Dendritic cell treated with granulocyte-macrophage colony-stimulating factor and Interleukin-4, amounts not matched to agents 40 ng/mL and 50 ng/mL, for 4 days (primary cell): ENCODE data around the gene SERPINA12.

Experiments
- H3K27ac Mint-ChIP-seq: one replicate; pipeline ENCODE4 v1.8.0; 2022; ENCODE audit warnings: mild to moderate bottlenecking, mixed read lengths
- H3K27me3 Mint-ChIP-seq: one replicate; pipeline ENCODE4 v1.8.0; 2022; ENCODE audit warnings: mild to moderate bottlenecking, mixed read lengths
- H3K36me3 Mint-ChIP-seq: one replicate; pipeline ENCODE4 v1.8.0; 2022; ENCODE audit warnings: low read depth, mixed read lengths
- H3K4me1 Mint-ChIP-seq: one replicate; pipeline ENCODE4 v1.8.0; 2022; ENCODE audit warnings: low read depth, mixed read lengths
- H3K4me3 Mint-ChIP-seq: one replicate; pipeline ENCODE4 v1.8.0; 2022; ENCODE audit warnings: mild to moderate bottlenecking, moderate library complexity, mixed read lengths
- H3K9me3 Mint-ChIP-seq: one replicate; pipeline ENCODE4 v1.8.0; 2022; ENCODE audit warnings: mixed read lengths
- intact Hi-C: fragments of 100-400 bp; cut with micrococcal nuclease; formaldehyde crosslinking; loops from one replicate; pipeline ENCODE4 v1.15.0; 2022

SERPINA12 gene

DNA sequence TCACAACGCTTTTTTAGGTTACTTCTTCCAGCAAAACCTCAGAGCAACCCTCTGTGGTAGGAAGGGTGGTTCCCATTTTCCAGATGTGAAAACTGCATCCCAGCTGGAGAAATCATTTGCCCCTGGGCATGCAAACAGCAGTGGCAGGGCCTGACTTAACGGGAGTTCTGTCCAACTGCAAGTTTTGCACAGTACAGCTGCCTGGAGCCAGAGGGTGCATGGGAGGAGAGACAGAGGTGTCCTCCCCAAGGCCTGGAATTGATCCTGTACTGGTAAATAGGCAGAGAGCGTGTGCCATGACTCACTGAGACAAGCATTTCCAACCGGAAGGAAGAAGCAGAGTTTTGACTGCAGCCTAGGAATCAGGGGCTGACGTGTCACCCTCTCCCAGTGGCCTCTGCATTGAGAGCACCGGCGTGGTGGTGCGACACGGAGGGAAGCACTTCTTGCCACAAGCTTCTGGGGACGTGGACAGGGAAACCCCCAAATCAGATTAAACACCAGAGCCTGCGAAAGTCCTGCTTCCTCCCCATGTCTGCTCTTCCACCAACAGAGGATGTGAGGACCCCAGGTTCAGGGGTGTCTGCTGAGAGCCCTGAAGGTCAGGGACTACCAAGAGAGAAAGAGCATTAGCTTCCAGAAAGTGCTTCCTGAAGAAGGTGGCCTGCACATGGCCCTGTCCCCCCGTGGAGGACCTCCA is 33.0 kb upstream of the SERPINA12 start:
- H3K27ac Mint-ChIP-seq, result no peak overlapping the region
- H3K9me3 Mint-ChIP-seq, result peaks cover 19% of the 10 kb centered on the region
- H3K4me3 Mint-ChIP-seq, result no peak overlapping the region
- no peaks in the 10 kb centered on the region for H3K4me1 Mint-ChIP-seq
- intact Hi-C loops, result no loop called here
- H3K36me3 Mint-ChIP-seq, result no peaks in the 10 kb centered on the region
- H3K27me3 Mint-ChIP-seq, result peaks cover 6% of the 10 kb centered on the region

DNA sequence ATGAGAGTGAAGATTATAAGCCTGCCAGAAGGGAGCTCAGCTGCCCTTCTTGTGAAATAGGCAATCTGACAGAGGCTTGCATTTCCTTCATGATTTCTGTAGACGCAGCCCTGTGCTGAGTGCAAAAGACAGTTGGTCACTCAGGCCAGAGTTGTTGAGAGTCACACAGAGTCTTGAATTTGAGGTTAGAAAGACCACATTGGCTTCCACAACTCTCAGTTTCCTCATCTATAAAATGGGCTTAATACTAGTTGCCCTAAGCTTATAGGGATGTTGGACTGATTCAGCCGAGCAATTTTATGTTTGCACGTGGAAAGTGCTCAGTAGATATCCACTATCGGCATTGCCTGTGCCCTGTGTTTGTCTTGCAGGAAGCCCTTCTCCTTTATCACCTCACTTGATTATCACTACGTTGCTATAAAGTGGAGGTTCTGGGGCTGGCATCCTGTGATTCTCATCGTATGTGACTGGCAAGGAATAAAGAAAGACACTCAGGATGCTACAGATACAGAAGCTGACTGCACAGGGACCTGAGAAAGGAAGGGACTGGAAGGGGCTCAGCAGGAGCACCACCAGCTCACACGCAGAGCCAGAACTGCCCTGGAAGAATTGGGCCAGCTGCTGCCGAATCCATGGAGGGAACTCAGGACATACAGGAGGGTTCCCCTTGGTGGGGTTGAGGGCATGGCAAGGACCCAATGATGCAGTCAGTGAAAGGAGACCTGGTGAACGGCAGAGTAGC is 32.1 kb upstream of the SERPINA12 start:
- no peak overlapping the region for H3K27ac Mint-ChIP-seq

DNA sequence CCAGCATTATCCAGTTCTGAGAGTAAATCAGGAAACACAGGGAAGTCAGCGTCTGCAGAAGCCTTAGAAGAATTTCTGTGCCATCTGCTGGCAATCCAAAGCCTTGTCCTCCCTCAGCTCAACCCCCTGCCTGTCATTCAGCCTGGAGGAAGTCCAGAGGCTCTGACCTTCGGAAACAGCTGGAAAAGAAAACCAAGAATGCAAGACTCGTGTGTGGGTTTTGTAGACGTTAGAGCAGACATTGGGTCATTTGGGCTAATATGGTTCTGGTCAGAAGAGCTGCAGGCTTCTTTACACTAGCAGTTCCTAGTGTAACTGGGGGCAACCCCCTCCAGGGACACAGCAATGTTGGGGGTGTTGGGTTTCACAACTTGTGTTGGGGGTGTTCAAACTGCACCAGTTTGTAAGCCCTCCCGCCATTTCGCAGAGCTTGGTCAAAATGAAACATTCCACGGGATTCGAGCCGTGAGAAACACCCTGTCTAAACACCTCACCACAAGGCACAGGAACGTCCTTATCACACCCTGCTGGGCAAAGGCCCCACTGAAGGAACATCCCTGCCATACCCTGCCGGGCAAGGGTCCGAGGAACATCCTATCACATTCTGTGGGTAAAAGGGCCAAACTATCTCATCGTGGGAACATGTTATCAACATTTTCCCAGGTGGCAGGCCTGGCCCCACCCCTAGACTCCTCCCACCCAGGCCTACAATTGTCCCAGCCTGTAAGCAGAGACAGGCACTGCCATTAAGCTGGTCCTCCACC is 30.9 kb upstream of the SERPINA12 start:
- intact Hi-C loops, result no loop called here
- Mint-ChIP-seq H3K36me3 (no peaks in the 10 kb centered on the region), H3K4me3 (no peak overlapping the region), H3K27me3 (peaks cover 6% of the 10 kb centered on the region), H3K27ac (no peak overlapping the region), H3K4me1 (no peaks in the 10 kb centered on the region), H3K9me3 (no peaks in the 10 kb centered on the region)

More for the DNA sequence above, 32.1 kb upstream of the SERPINA12 start:
- Mint-ChIP-seq H3K4me3 (no peak overlapping the region), H3K4me1 (no peaks in the 10 kb centered on the region), H3K27me3 (peaks cover 6% of the 10 kb centered on the region), H3K9me3 (peaks cover 11% of the 10 kb centered on the region), H3K36me3 (no peaks in the 10 kb centered on the region)
- intact Hi-C loops, result no loop called here

DNA sequence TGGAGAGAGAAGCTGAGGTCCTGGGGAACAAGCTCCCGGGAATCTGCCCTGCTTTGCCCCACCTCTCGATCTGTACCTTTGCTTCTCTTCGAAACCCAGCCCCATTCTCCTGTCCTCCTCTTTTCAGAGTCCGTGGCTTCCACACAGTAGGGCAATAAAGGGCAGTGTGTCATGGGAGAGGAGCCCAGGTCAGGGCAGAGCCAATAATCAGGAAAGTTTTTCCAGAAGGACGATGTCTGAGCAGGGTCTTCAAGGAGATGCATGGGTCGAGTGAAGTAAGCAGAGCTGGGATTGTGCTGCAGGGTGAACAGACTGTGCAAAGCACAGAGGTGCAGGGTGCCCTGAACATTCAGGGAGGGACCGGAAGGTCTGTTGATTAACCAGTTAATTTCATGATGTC is 29.9 kb upstream of the SERPINA12 start:
- Mint-ChIP-seq H3K9me3 (no peaks in the 10 kb centered on the region), H3K4me3 (no peak overlapping the region), H3K36me3 (no peaks in the 10 kb centered on the region), H3K27me3 (peaks cover 6% of the 10 kb centered on the region), H3K4me1 (no peaks in the 10 kb centered on the region), H3K27ac (no peak overlapping the region)
- intact Hi-C loops, result no loop called here

DNA sequence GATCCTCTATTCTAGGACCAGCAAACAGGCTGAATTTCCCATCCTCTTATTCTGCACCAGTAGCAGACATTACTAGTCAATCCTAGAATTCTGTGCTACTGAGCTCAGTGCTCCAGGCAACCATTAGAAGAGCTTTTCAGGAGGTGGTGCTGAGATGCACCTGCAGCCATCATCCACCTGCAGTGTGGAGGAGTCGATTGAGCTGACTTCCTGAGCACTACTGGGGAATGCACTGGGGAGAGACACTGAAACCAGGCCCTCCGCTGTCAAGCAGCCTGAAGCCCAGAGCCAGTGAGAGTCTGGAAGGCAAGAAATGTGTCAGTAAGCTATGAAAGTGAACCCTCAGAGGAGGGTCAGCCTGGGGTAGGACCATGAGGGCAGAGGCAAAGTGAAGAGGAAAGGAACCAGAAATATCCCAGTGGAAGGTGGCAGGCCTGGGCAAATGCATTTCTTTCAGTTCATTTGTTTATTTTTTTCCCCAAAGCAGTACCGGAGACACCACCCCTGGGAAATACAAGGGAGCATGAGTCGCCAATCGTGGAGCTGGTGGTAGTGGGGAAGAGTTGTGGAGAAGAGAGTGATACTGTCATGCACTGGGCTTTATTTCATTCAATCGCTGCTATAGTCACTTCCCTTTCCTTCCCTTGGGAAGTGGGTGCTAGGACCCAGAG is 28.9 kb upstream of the SERPINA12 start:
- no peaks in the 10 kb centered on the region for H3K36me3 Mint-ChIP-seq
- intact Hi-C loops, result no loop called here
- H3K27ac Mint-ChIP-seq, result no peak overlapping the region
- H3K9me3 Mint-ChIP-seq, result no peaks in the 10 kb centered on the region
- H3K4me1 Mint-ChIP-seq, result no peaks in the 10 kb centered on the region
- peaks cover 9% of the 10 kb centered on the region for H3K27me3 Mint-ChIP-seq
- no peak overlapping the region for H3K4me3 Mint-ChIP-seq

DNA sequence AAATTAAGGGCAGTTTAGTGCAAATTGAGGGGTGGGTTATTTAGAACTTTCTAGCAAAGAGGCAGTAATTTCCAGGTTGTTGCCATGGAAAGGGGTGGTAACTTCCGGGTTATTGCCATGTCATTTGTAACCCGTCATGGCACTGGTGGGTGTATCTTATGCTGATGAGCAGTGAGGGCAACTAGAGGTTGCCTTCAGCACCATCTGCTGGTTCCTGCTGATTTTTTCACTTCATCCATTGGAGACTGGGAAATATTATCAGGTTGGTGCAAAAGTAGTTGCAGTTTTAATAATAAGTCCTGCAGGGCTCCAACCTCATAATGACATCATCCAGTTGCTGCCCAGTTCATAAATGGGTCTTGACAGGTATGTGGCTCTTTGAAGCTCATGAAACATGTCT is 27.6 kb upstream of the SERPINA12 start:
- Mint-ChIP-seq H3K27ac (no peak overlapping the region), H3K9me3 (no peaks in the 10 kb centered on the region), H3K4me3 (no peak overlapping the region), H3K27me3 (peaks cover 9% of the 10 kb centered on the region), H3K4me1 (no peaks in the 10 kb centered on the region), H3K36me3 (no peaks in the 10 kb centered on the region)
- intact Hi-C loops, result no loop called here

DNA sequence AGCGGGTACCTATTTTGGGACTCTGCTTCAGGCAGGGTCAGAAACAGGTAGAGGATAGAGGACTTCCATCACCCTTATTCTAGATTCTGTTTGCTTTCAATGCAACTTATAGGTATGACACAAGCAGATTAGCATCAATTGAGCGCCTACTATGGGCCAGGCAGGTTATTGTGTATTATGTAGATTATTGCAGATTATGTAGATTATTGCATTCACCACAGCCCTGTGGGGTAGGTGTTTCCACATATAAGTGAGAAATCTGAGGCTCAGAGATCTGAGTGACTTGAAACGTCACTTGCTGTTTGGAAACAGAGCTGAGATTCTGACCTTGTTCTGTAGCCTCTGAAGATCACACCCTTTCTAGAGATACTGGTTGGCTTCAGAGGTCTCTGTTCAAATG is 26.2 kb upstream of the SERPINA12 start:
- Mint-ChIP-seq H3K27ac (no peak overlapping the region), H3K4me3 (no peak overlapping the region), H3K27me3 (peaks cover 9% of the 10 kb centered on the region), H3K9me3 (no peaks in the 10 kb centered on the region), H3K4me1 (no peaks in the 10 kb centered on the region), H3K36me3 (no peaks in the 10 kb centered on the region)
- intact Hi-C loops, result no loop called here

DNA sequence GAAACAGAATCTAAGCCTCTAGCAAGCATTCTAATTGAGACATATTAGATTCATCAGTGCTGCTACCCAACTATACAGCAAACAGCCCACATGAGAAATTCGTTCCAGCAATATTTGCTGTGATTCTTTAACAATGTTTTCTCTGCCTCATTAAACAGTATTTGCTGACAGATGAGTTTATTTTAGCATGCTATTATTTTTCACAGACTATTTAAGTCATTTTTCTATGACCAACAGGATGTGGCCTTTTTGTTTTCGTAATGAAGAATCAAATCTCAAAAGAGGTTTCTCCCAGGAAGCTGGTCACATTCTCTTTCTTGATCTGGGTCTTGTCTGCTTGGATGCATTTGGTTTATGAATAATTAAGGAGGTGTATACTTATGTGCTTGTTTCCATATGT is 23.2 kb upstream of the SERPINA12 start:
- Mint-ChIP-seq H3K27ac (no peak overlapping the region), H3K27me3 (peaks cover 2% of the 10 kb centered on the region), H3K36me3 (no peaks in the 10 kb centered on the region), H3K4me1 (no peaks in the 10 kb centered on the region), H3K9me3 (no peaks in the 10 kb centered on the region), H3K4me3 (no peak overlapping the region)
- intact Hi-C loops, result no loop called here

DNA sequence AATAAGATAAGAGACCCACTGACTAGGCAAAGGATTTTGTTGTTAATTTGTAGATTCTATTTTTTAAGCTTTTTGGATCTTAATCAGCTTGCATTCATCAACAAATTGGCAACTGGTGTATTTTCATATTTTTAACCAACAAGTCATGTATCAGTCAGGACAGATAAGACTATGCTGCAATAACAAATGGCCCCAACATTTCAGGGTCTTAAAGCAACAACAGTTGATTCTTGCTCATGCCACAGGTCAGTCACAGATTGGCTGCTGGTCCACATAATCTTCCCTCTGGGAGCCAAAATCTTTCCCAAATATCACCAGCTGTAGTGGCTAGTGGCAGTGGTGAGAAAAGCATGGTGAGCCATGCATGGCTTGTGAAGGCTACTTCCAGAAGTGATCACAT is 21.9 kb upstream of the SERPINA12 start:
- Mint-ChIP-seq H3K4me3 (no peak overlapping the region), H3K36me3 (no peaks in the 10 kb centered on the region), H3K4me1 (no peaks in the 10 kb centered on the region), H3K27me3 (peaks cover 2% of the 10 kb centered on the region), H3K27ac (no peak overlapping the region), H3K9me3 (no peaks in the 10 kb centered on the region)
- intact Hi-C loops, result no loop called here

DNA sequence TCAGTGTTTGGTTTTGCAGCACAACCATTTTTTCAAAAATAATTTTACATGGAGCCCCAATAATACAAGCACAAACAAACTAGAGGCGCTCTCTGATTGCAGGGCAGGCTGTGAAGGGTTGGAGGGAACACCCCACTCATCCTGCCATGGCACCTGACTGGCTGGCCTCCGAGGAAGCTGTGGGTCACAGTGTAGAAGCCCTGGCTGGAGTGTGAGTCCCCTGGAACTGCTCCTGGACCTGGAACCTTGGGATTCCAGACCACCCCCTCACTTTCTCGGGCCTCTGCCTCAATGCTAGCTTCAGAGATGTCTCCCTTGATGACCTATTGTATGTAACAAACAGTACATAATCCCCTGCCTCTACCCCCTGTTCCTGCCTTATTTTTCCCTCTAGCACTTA is 14.8 kb upstream of the SERPINA12 start:
- H3K4me3 Mint-ChIP-seq, result no peak overlapping the region
- no peaks in the 10 kb centered on the region for H3K27me3 Mint-ChIP-seq
- H3K9me3 Mint-ChIP-seq, result peaks cover 19% of the 10 kb centered on the region
- intact Hi-C loops, result no loop called here
- H3K4me1 Mint-ChIP-seq, result no peaks in the 10 kb centered on the region
- H3K36me3 Mint-ChIP-seq, result no peaks in the 10 kb centered on the region
- no peak overlapping the region for H3K27ac Mint-ChIP-seq

DNA sequence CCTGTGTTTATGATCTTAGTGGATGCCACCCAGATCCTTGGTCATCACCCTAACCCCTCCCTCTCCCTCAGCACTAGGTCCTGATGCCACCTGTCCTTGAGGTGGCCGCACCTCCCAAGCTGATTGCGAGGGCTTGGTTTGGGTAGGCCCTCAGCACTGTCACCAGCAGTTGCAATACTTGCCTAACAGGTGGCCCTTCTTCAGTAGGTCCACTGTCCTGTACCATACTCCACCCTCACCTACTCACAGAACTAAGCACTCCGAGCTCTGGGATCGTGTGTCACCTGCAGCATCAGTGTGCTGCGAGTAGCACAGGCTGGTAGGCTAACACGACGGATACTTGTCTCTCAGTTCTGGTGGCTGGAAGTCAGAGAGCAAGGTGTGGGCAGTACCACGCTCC is 14.0 kb upstream of the SERPINA12 start:
- Mint-ChIP-seq H3K27me3 (no peaks in the 10 kb centered on the region), H3K9me3 (peaks cover 20% of the 10 kb centered on the region), H3K27ac (no peak overlapping the region), H3K36me3 (no peaks in the 10 kb centered on the region), H3K4me3 (no peak overlapping the region), H3K4me1 (no peaks in the 10 kb centered on the region)
- intact Hi-C loops, result no loop called here

DNA sequence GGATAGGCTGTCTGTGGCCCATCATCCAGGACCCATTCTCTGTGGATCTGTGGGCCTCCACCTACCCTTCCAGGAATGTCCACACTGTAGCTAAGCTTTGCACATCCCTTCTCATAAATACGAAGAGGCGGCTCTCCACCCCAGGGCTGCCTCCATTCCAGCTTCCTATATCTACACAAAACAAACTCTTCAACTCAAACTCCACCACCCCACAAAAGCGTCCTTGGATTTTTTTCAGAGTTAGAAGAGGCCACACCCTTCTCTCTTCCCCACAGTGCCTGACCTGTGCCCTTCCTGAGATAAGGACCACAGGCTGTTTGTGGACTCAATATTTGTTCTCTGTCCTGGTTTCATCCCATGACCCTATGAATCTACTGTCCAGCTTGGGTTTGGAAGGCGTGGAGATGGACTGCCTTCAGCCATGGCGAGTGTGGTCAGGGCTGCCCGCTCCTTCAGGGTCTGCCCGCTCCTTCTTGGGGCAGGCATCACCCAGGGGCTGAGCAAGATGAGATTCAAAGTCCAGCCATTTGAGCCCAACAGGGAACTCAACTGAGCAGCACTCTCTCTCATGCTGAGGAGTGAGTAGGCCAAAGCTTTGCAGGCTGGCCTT is 13.0 kb upstream of the SERPINA12 start:
- Mint-ChIP-seq H3K27me3 (no peaks in the 10 kb centered on the region), H3K36me3 (no peaks in the 10 kb centered on the region), H3K9me3 (peaks cover 20% of the 10 kb centered on the region), H3K27ac (no peak overlapping the region), H3K4me3 (no peak overlapping the region), H3K4me1 (no peaks in the 10 kb centered on the region)
- intact Hi-C loops, result no loop called here

DNA sequence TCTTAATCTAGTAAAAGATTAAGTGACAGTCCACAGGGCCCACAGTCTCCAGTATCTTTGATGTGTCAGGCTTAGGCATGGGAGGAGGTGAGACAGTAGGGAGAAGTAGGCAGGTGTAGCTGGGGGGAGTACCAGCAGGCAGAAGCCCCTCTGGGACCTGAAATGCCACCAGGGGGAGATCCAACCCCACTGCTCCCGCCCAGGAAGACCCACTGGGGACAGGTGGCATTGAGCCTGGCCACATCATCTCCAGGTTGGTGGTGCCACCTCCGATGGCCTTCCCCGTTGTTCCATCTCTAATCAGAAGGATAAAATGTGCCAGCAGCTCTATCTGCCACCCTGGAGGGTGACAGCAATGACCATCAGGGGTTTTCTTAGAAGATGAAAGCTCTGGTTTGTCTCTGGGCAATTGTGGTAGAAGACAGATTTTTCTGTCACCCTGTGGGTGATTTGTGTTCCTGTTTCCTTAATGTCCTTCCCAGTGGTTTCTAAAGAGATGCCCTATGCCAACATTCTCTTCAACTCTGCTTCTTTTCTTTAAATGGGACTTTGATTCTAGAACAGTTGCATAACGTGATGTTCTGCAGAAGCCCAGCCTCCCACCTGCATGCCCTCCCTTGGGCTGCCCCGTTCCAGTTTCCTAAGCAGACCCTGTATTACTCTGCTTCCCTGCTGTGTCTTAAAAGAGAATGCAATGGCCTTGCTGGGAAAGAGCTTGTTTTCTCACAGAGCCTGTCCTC is 12.3 kb upstream of the SERPINA12 start:
- Mint-ChIP-seq H3K4me3 (no peak overlapping the region), H3K36me3 (no peaks in the 10 kb centered on the region), H3K27me3 (no peaks in the 10 kb centered on the region), H3K27ac (no peak overlapping the region), H3K4me1 (no peaks in the 10 kb centered on the region), H3K9me3 (peaks cover 20% of the 10 kb centered on the region)
- intact Hi-C loops, result no loop called here
